Measurements from ENCODE around the gene MEX3D.
"Not testable (repeated sequence)": the region's sequence is repeated elsewhere in the genome, so short reads cannot be mapped to it uniquely, and the experiment has no call there.

MEX3D gene

GRCh38 chr19:1556390-1557070, 11.6 kb downstream of the MEX3D start:
- H3K27me3 ChIP-seq (ENCODE audit: control insufficient read depth in 2 of 2, insufficient read depth in 2 of 2, low read length in 2 of 2) = no peaks in the 10 kb centered on the region
- no peak overlapping the region for H3K9ac ChIP-seq (ENCODE audit: low read depth in 1 of 2, low read length in 2 of 2)
- no peaks in the 10 kb centered on the region for H3K36me3 ChIP-seq (ENCODE audit: control insufficient read depth in 2 of 2, insufficient read depth in 2 of 2, low read length in 2 of 2)
- no peak overlapping the region for H3K4me3 ChIP-seq (ENCODE audit: low read length in 2 of 2)
- no peaks in the 10 kb centered on the region for H3K9me3 ChIP-seq (ENCODE audit: control insufficient read depth in 2 of 2, low read length in 2 of 2)
- no peaks in the 10 kb centered on the region for H3K4me1 ChIP-seq (ENCODE audit: control insufficient read depth in 2 of 2, insufficient read depth in 2 of 2, low read length in 2 of 2)
- no peak overlapping the region for H3K27ac ChIP-seq (ENCODE audit: low read depth in 2 of 2, low read length in 2 of 2)

- H3K9ac ChIP-seq (ENCODE audit: low read depth in 1 of 2, low read length in 2 of 2) = no peak overlapping the region
- H3K27me3 ChIP-seq (ENCODE audit: control insufficient read depth in 2 of 2, insufficient read depth in 2 of 2, low read length in 2 of 2) = no peaks in the 10 kb centered on the region
- no peak overlapping the region for H3K27ac ChIP-seq (ENCODE audit: low read depth in 2 of 2, low read length in 2 of 2)
- H3K9me3 ChIP-seq (ENCODE audit: control insufficient read depth in 2 of 2, low read length in 2 of 2) = no peaks in the 10 kb centered on the region
- H3K36me3 ChIP-seq (ENCODE audit: control insufficient read depth in 2 of 2, insufficient read depth in 2 of 2, low read length in 2 of 2) = no peaks in the 10 kb centered on the region
- no peak overlapping the region for H3K4me3 ChIP-seq (ENCODE audit: low read length in 2 of 2)
- no peaks in the 10 kb centered on the region for H3K4me1 ChIP-seq (ENCODE audit: control insufficient read depth in 2 of 2, insufficient read depth in 2 of 2, low read length in 2 of 2)
Observed at GRCh38 chr19:1555487-1556389, 12.4 kb downstream of the MEX3D start.

- H3K27me3 ChIP-seq (ENCODE audit: control insufficient read depth in 2 of 2, insufficient read depth in 2 of 2, low read length in 2 of 2) = no peaks in the 10 kb centered on the region
- H3K4me1 ChIP-seq (ENCODE audit: control insufficient read depth in 2 of 2, insufficient read depth in 2 of 2, low read length in 2 of 2) = no peaks in the 10 kb centered on the region
- H3K4me3 ChIP-seq (ENCODE audit: low read length in 2 of 2) = no peak overlapping the region
- H3K27ac ChIP-seq (ENCODE audit: low read depth in 2 of 2, low read length in 2 of 2) = no peak overlapping the region
- no peak overlapping the region for H3K9ac ChIP-seq (ENCODE audit: low read depth in 1 of 2, low read length in 2 of 2)
- H3K36me3 ChIP-seq (ENCODE audit: control insufficient read depth in 2 of 2, insufficient read depth in 2 of 2, low read length in 2 of 2) = no peaks in the 10 kb centered on the region
- H3K9me3 ChIP-seq (ENCODE audit: control insufficient read depth in 2 of 2, low read length in 2 of 2) = no peaks in the 10 kb centered on the region
Observed at GRCh38 chr19:1554968-1555367, 13.2 kb downstream of the MEX3D start.

DNA sequence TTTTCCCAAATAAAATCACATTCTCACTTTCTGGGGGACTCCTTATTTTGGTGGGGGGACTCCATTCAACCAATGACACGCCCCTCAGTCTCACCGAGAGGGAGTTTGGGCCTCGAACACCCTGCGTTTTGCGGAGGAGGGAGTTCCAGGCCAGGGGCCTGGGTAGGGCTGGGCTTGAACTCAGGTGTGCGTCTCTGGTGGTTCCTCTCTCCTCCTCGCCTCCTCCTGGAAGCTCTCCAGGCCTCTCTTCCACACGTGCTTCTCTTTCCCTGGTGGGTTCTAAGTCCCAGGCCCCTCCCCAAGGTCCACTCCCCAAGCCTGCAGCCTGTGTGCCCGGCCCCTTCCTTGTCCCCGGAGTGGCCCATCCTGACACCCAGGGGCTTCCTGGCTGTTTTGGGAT, 14.7 kb downstream of the MEX3D start:
- no peak overlapping the region for H3K9ac ChIP-seq (ENCODE audit: low read depth in 1 of 2, low read length in 2 of 2)
- no peaks in the 10 kb centered on the region for H3K4me1 ChIP-seq (ENCODE audit: control insufficient read depth in 2 of 2, insufficient read depth in 2 of 2, low read length in 2 of 2)
- no peaks in the 10 kb centered on the region for H3K9me3 ChIP-seq (ENCODE audit: control insufficient read depth in 2 of 2, low read length in 2 of 2)
- H3K27ac ChIP-seq (ENCODE audit: low read depth in 2 of 2, low read length in 2 of 2) = no peak overlapping the region
- H3K4me3 ChIP-seq (ENCODE audit: low read length in 2 of 2) = no peak overlapping the region
- H3K27me3 ChIP-seq (ENCODE audit: control insufficient read depth in 2 of 2, insufficient read depth in 2 of 2, low read length in 2 of 2) = no peaks in the 10 kb centered on the region
- H3K36me3 ChIP-seq (ENCODE audit: control insufficient read depth in 2 of 2, insufficient read depth in 2 of 2, low read length in 2 of 2) = no peaks in the 10 kb centered on the region

GRCh38 chr19:1551068-1552040, 16.8 kb downstream of the MEX3D start:
- H3K9me3 ChIP-seq (ENCODE audit: control insufficient read depth in 2 of 2, low read length in 2 of 2) = no peaks in the 10 kb centered on the region
- no peaks in the 10 kb centered on the region for H3K27me3 ChIP-seq (ENCODE audit: control insufficient read depth in 2 of 2, insufficient read depth in 2 of 2, low read length in 2 of 2)
- no peak overlapping the region for H3K9ac ChIP-seq (ENCODE audit: low read depth in 1 of 2, low read length in 2 of 2)
- H3K27ac ChIP-seq (ENCODE audit: low read depth in 2 of 2, low read length in 2 of 2) = no peak overlapping the region
- peaks cover 0 to 2% of the 10 kb centered on the region in 2 donors for H3K4me1 ChIP-seq (ENCODE audit: control insufficient read depth in 2 of 2, insufficient read depth in 2 of 2, low read length in 2 of 2)
- H3K36me3 ChIP-seq (ENCODE audit: control insufficient read depth in 2 of 2, insufficient read depth in 2 of 2, low read length in 2 of 2) = no peaks in the 10 kb centered on the region
- H3K4me3 ChIP-seq (ENCODE audit: low read length in 2 of 2) = no peak overlapping the region

DNA sequence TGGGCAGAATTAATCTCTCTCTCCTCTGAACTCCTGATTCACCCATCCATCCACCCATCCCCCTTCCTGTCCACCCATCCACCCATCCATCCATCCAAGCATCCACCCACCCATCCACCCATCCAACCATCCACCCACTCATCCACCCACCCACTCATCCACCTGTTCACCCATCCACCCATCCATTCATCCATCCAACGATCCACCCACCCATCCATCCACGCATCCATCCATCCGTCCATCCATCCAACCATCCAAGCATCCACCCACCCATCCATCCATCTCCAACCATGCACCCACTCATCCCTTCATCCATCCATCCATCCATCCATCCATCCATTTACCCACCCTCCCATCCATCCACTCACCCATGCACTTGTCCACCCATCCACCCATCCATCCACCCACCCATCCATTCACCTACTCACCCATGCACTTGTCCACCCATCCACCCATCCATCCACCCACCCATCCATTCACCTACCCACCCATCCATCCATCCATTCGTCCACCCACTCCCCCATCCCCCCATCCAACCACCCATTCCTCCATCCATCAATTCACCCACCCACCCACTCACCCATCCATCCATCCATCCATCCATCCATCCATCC, 18.7 kb downstream of the MEX3D start:
- Histone ChIP-seq H3K9ac (ENCODE audit: low read depth in 1 of 2, low read length in 2 of 2) (no peak overlapping the region), H3K27me3 (ENCODE audit: control insufficient read depth in 2 of 2, insufficient read depth in 2 of 2, low read length in 2 of 2) (no peaks in the 10 kb centered on the region), H3K4me1 (ENCODE audit: control insufficient read depth in 2 of 2, insufficient read depth in 2 of 2, low read length in 2 of 2) (peaks cover 0 to 5% of the 10 kb centered on the region in 2 donors), H3K27ac (ENCODE audit: low read depth in 2 of 2, low read length in 2 of 2) (no peak overlapping the region), H3K36me3 (ENCODE audit: control insufficient read depth in 2 of 2, insufficient read depth in 2 of 2, low read length in 2 of 2) (no peaks in the 10 kb centered on the region), H3K4me3 (ENCODE audit: low read length in 2 of 2) (no peak overlapping the region), H3K9me3 (ENCODE audit: control insufficient read depth in 2 of 2, low read length in 2 of 2) (no peaks in the 10 kb centered on the region)

GRCh38 chr19:1540365-1540925, 27.7 kb downstream of the MEX3D start:
- H3K9me3 ChIP-seq (ENCODE audit: control insufficient read depth in 2 of 2, low read length in 2 of 2) = no peaks in the 10 kb centered on the region
- H3K4me3 ChIP-seq (ENCODE audit: low read length in 2 of 2) = no peak overlapping the region
- no peaks in the 10 kb centered on the region for H3K4me1 ChIP-seq (ENCODE audit: control insufficient read depth in 2 of 2, insufficient read depth in 2 of 2, low read length in 2 of 2)
- H3K27ac ChIP-seq (ENCODE audit: low read depth in 2 of 2, low read length in 2 of 2) = no peak overlapping the region
- H3K36me3 ChIP-seq (ENCODE audit: control insufficient read depth in 2 of 2, insufficient read depth in 2 of 2, low read length in 2 of 2) = no peaks in the 10 kb centered on the region
- no peak overlapping the region for H3K9ac ChIP-seq (ENCODE audit: low read depth in 1 of 2, low read length in 2 of 2)
- H3K27me3 ChIP-seq (ENCODE audit: control insufficient read depth in 2 of 2, insufficient read depth in 2 of 2, low read length in 2 of 2) = no peaks in the 10 kb centered on the region

DNA sequence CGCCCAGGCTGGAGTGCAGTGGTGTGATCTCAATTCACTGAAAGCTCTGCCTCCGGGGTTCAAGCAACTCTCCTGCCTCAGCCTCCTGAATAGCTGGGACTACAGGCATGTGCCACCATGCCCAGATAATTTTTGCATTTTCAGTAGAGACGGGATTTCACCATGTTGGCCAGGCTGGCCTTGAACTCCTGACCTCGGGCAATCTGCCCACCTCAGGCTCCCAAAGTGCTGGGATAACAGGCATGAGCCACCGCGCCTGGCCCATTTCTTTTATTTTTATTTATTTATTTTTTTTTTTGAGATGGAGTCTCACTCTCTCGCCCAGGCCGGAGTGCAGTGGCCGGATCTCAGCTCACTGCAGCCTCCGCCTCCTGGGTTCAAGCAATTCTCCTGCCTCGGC, 28.4 kb downstream of the MEX3D start:
- H3K27ac ChIP-seq (ENCODE audit: low read depth in 2 of 2, low read length in 2 of 2); H3K27me3 ChIP-seq (ENCODE audit: control insufficient read depth in 2 of 2, insufficient read depth in 2 of 2, low read length in 2 of 2); H3K9ac ChIP-seq (ENCODE audit: low read depth in 1 of 2, low read length in 2 of 2); H3K4me3 ChIP-seq (ENCODE audit: low read length in 2 of 2); H3K9me3 ChIP-seq (ENCODE audit: control insufficient read depth in 2 of 2, low read length in 2 of 2); H3K36me3 ChIP-seq (ENCODE audit: control insufficient read depth in 2 of 2, insufficient read depth in 2 of 2, low read length in 2 of 2); H3K4me1 ChIP-seq (ENCODE audit: control insufficient read depth in 2 of 2, insufficient read depth in 2 of 2, low read length in 2 of 2): not testable (repeated sequence)

- no peaks in the 10 kb centered on the region for H3K4me1 ChIP-seq (ENCODE audit: control insufficient read depth in 2 of 2, insufficient read depth in 2 of 2, low read length in 2 of 2)
- no peaks in the 10 kb centered on the region for H3K36me3 ChIP-seq (ENCODE audit: control insufficient read depth in 2 of 2, insufficient read depth in 2 of 2, low read length in 2 of 2)
- no peak overlapping the region for H3K4me3 ChIP-seq (ENCODE audit: low read length in 2 of 2)
- no peaks in the 10 kb centered on the region for H3K27me3 ChIP-seq (ENCODE audit: control insufficient read depth in 2 of 2, insufficient read depth in 2 of 2, low read length in 2 of 2)
- H3K27ac ChIP-seq (ENCODE audit: low read depth in 2 of 2, low read length in 2 of 2) = no peak overlapping the region
- no peak overlapping the region for H3K9ac ChIP-seq (ENCODE audit: low read depth in 1 of 2, low read length in 2 of 2)
- no peaks in the 10 kb centered on the region for H3K9me3 ChIP-seq (ENCODE audit: control insufficient read depth in 2 of 2, low read length in 2 of 2)
Observed at GRCh38 chr19:1538978-1539377, 29.1 kb downstream of the MEX3D start.
